K562 (cell line): ENCODE results near the gene TRPV5. TPM values are rescaled to one million over a fixed set of nuclear protein-coding genes. Genes with fewer than 3 reads are reported as not detected.

ENCODE experiments used
- ATAC-seq: fragments of 200-7000 bp; cut with Tn5 transposase; 3 replicates; pipeline ENCODE4 v1.9.1; 2020; ENCODE audit warnings: moderate library complexity
- BruUV-seq: library from RNA; stranded (reverse); fragments of 400-500 nt; replicated peaks from 2 replicates; lab custom pipeline; 2021; lab: Mats Ljungman, UMichigan
- CTCF ChIA-PET: fragments of 300-600 bp; formaldehyde crosslinking; extraction: SDS; loops from one replicate; lab custom pipeline; 2021; ENCODE audit warnings: low intra/inter-chr PET ratio; lab: Yijun Ruan, JAX
- POLR2A ChIA-PET: fragments of 300-600, 350-650 bp; sonication (Branson Sonifier 250); formaldehyde crosslinking; extraction: SDS; loops from one replicate; lab custom pipeline; 2021; ENCODE audit warnings: antibody characterized with exemption, inconsistent platforms; lab: Yijun Ruan, JAX
- DNase-seq, 4 experiments: peaks; one replicate each; pipeline versions ENCODE4 v3.0.0 to v3.0.0-alpha.2; 2011 to 2018; ENCODE audit warnings: low spot score in 3 of 4, mixed read lengths in 3 of 4; ENCODE audit errors: extremely low read depth in 1 of 4
- FAIRE-seq: peaks from 2 replicates; lab custom pipeline; 2011; peaks lifted over from hg19 to GRCh38; lab: Jason Lieb, UNC
- H2AFZ ChIP-seq: 2 replicates; pipeline ENCODE4 v1.6.0; 2011; ENCODE audit warnings: low read depth, low read length, control low read depth, inconsistent platforms
- H3K27ac ChIP-seq: fragments of 200-600 bp; 3 replicates; pipeline ENCODE4 v1.8.0; 2011; ENCODE audit warnings: low read depth, mild to moderate bottlenecking, control low read depth, inconsistent platforms, low read length, moderate library complexity, mixed read lengths; ENCODE audit errors: extremely low read depth
- H3K27me3 ChIP-seq, 2 experiments: fragments of 300-600 bp in 1 of 2; 2 replicates in 1 of 2; 3 replicates in 1 of 2; pipeline versions ENCODE4 v1.6.0 to v1.8.0; 2011; ENCODE audit warnings: inconsistent platforms in 2 of 2, low read length in 2 of 2, mild to moderate bottlenecking in 1 of 2, mixed read lengths in 1 of 2, moderate library complexity in 1 of 2; ENCODE audit not compliant: control insufficient read depth in 2 of 2, insufficient read depth in 2 of 2
- H3K36me3 ChIP-seq: fragments of 300-600 bp; 3 replicates; pipeline ENCODE4 v1.8.0; 2011; ENCODE audit warnings: mild to moderate bottlenecking, low read length, inconsistent platforms; ENCODE audit not compliant: control insufficient read depth, insufficient read depth
- H3K4me1 ChIP-seq, 2 experiments: fragments of 200-600 bp in 1 of 2; replicated peaks in 1 of 2; 2 replicates in 1 of 2; 3 replicates in 1 of 2; pipeline versions ENCODE4 v1.5.1 to v1.8.0; 2011; ENCODE audit warnings: inconsistent platforms in 2 of 2, low read length in 2 of 2, mild to moderate bottlenecking in 1 of 2, mixed read lengths in 1 of 2, moderate library complexity in 1 of 2; ENCODE audit not compliant: control insufficient read depth in 2 of 2, insufficient read depth in 2 of 2
- H3K4me2 ChIP-seq: 2 replicates; pipeline ENCODE4 v1.6.1; 2011; ENCODE audit warnings: low read length, control low read depth, inconsistent platforms, mixed read lengths; ENCODE audit not compliant: insufficient read depth
- H3K4me3 ChIP-seq: fragments of 200-600 bp; sonication (generic), shearing (Covaris generic); 2 replicates; pipeline ENCODE4 v1.5.1; 2016; ENCODE audit warnings: control low read depth, inconsistent platforms
- H3K79me2 ChIP-seq: fragments of 200-600 bp; 3 replicates; pipeline ENCODE4 v1.8.0; 2011; ENCODE audit warnings: low read length, inconsistent platforms; ENCODE audit not compliant: control insufficient read depth, insufficient read depth
- H3K9ac ChIP-seq, 2 experiments: 2 replicates each; pipeline versions ENCODE4 v1.6.0 to v1.6.1; 2011; ENCODE audit warnings: low read depth in 2 of 2, low read length in 2 of 2, control low read depth in 1 of 2, inconsistent platforms in 1 of 2, mild to moderate bottlenecking in 1 of 2, mixed read lengths in 1 of 2; ENCODE audit not compliant: insufficient read depth in 1 of 2
- H3K9me1 ChIP-seq: one replicate; pipeline ENCODE4 v1.6.0; 2011; ENCODE audit warnings: inconsistent platforms, mild to moderate bottlenecking, low read length, moderate library complexity; ENCODE audit not compliant: control insufficient read depth, insufficient read depth
- H3K9me3 ChIP-seq: replicated peaks from 2 replicates; pipeline ENCODE4 v1.5.1; 2011; ENCODE audit warnings: low read depth, low read length, inconsistent platforms; ENCODE audit not compliant: control insufficient read depth, insufficient read depth
- H4K20me1 ChIP-seq: replicated peaks from 2 replicates; pipeline ENCODE4 v1.6.1; 2011; ENCODE audit warnings: low read length, inconsistent platforms, mixed read lengths; ENCODE audit not compliant: control insufficient read depth, insufficient read depth
- CTBP1 ChIP-seq: fragments of 450-650 bp; IDR thresholded peaks from 2 replicates; pipeline ENCODE4 v1.6.1; 2016; ENCODE audit warnings: borderline replicate concordance
- MCM7 ChIP-seq, 2 experiments: fragments of 450-650 bp; IDR thresholded peaks; 2 replicates each; pipeline ENCODE4 v1.6.1; 2016 to 2018
- POLR2B ChIP-seq: fragments of 450-650 bp; IDR thresholded peaks from 2 replicates; pipeline ENCODE4 v1.6.1; 2018; ENCODE audit warnings: low read depth; ENCODE audit not compliant: partially characterized antibody
- ZNF445 ChIP-seq: fragments of 250-450 bp; sonication (Bioruptor Pico); IDR thresholded peaks from 2 replicates; pipeline ENCODE4 v1.4.0; 2020; ENCODE audit warnings: low read depth, mild to moderate bottlenecking, moderate library complexity
- WGBS: fragments of 100-300 bp; shearing (Covaris generic); methylation state at CpG from one replicate; pipeline ENCODE4 v1.1.6; 2016; ENCODE audit warnings: low coverage, mixed read lengths; ENCODE audit not compliant: insufficient coverage; ENCODE audit errors: missing lambda C conversion rate; 5-methylcytosine and 5-hydroxymethylcytosine counted together
- in situ Hi-C: fragments of 300-500 bp; cut with MboI; formaldehyde crosslinking; loops from 4 replicates; pipeline ENCODE4 v1.15.0; 2018; ENCODE audit warnings: inconsistent platforms, mixed read lengths
- intact Hi-C: fragments of 100-400 bp; cut with micrococcal nuclease; formaldehyde crosslinking; loops from 2 replicates; pipeline ENCODE4 v1.14.2; 2022
- polyA plus RNA-seq, 8 experiments: library from polyadenylated mRNA; depleted of rRNA in 4 of 8; stranded (reverse) in 5 of 8; unstranded in 3 of 8; fragments of >200 nt; fragmentation: Nextera tagmentation in 2 of 8; fragmentation: Illumina TruSeq in 1 of 8; extraction: Ambion mirVana in 2 of 8; extraction: Trizol in 1 of 8; gene quantifications; 2 replicates each; pipeline versions ENCODE4 v1.2.1 to v1.2.3, GENCODE V29; 2011 to 2014; ENCODE audit warnings: inconsistent platforms in 1 of 8, missing spikeins in 1 of 8
- total RNA-seq, 7 experiments: library from RNA; depleted of rRNA in 6 of 7; stranded (reverse); fragments of >200 nt in 6 of 7; fragmentation: Illumina TruSeq in 2 of 7; extraction: Trizol in 2 of 7; gene quantifications; 2 replicates each; pipeline versions ENCODE4 v1.2.1 to v1.2.3, GENCODE V29; 2011 to 2021; ENCODE audit warnings: low replicate concordance in 1 of 7
- TF ChIP-seq, protein P1 (sequence below): IDR thresholded peaks from 3 replicates; pipeline ENCODE4 v1.6.1; 2011; ENCODE audit warnings: borderline replicate concordance, mild to moderate bottlenecking; ENCODE audit not compliant: insufficient read length, insufficient read depth
- TF ChIP-seq, protein P2 (sequence below): fragments of 250-450 bp; sonication (Bioruptor Pico); IDR thresholded peaks from 2 replicates; pipeline ENCODE4 v1.8.0; 2021; ENCODE audit warnings: moderate library complexity, mild to moderate bottlenecking, inconsistent platforms
- TF ChIP-seq, protein P3 (sequence below): fragments of 450-650 bp; formaldehyde crosslinking; IDR thresholded peaks from 2 replicates; pipeline ENCODE4 v1.4.0; 2022; ENCODE audit warnings: missing genetic modification characterization
- TF ChIP-seq, protein P4 (sequence below): fragments of 250-450 bp; sonication (Bioruptor Pico); IDR thresholded peaks from 2 replicates; pipeline ENCODE4 v1.4.0; 2020; ENCODE audit warnings: mild to moderate bottlenecking, moderate library complexity, borderline replicate concordance

The TRPV5 gene
- total and polyA plus RNA-seq, 9 of the 15 experiments (the other 6 are each of a cell fraction or from before 2014, with no cell fraction given) = not detected

DNA sequence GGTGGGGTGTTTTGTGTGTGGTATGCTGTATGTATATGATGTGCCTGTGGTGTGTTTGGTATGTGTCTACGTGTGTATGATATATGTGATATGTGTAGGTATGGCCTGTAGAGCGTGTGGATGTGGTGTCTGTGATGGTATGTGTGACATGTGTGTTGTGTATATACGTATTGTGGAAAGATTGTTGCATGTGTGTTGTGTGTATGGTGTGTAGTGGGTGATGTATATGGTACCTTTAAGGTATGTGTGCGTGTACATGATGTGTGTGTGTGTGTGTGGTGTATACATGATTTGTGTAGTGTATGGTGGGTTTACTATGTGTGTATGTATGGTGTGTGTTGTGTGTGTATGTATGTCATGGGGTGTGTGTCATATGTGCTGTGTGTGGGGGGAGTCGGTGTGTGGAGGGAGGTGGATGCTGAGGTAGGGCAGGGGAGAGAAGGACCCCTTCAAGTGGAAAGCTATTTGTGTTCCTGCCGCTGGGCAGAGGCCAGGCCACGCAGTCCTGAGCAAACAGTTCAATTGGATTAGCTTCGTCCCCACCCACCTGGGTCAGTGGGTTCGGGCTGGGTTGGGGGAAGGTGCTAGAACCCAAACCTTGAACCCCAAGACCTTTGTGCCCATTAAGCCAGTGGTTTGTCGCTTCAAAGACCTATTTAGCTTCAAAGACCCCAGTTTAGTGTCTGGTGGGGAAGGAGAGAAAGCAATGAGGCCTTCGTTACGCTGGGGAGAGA lies 46.1 kb downstream of the TRPV5 start:
- no peaks in the 10 kb centered on the region for H3K9me1 ChIP-seq
- DNase-seq = no peak
- in situ Hi-C loops = no loop called here
- no peak overlapping the region for H3K27ac ChIP-seq
- H3K4me2 ChIP-seq = no peak overlapping the region
- H4K20me1 ChIP-seq = no peaks in the 10 kb centered on the region
- WGBS = 3% methylated on average over 12 of the region's 12 CpGs
- peaks cover 0 to 4% of the 10 kb centered on the region in 2 experiments; a peak in 1 of 5 replicates for H3K4me1 ChIP-seq
- H2AFZ ChIP-seq = no peak overlapping the region
- FAIRE-seq = peak; percentile 72
- BruUV-seq = no TSS peak
- H3K4me3 ChIP-seq = no peak overlapping the region
- H3K9me3 ChIP-seq = no peaks in the 10 kb centered on the region; the same call in 1 of the 2 replicates
- intact Hi-C loops = loop anchor here (10.0 kb wide), 1 partner anchor 327 kb away; no protein-coding TSS in a partner anchor
- H3K79me2 ChIP-seq = no peaks in the 10 kb centered on the region
- peaks cover 28 to 77% of the 10 kb centered on the region in 2 experiments for H3K27me3 ChIP-seq
- H3K9ac ChIP-seq = no peak overlapping the region
- POLR2A ChIA-PET = interaction anchor here (0.6 to 1.3 kb wide), 2 partner anchors 9 to 80 kb away, joined by 4 to 6 read pairs; no protein-coding TSS in a partner anchor
- CTCF ChIA-PET = no interaction called here
- no peaks in the 10 kb centered on the region for H3K36me3 ChIP-seq
- ATAC-seq = no peak
- TF ChIP-seq, protein P1, sequence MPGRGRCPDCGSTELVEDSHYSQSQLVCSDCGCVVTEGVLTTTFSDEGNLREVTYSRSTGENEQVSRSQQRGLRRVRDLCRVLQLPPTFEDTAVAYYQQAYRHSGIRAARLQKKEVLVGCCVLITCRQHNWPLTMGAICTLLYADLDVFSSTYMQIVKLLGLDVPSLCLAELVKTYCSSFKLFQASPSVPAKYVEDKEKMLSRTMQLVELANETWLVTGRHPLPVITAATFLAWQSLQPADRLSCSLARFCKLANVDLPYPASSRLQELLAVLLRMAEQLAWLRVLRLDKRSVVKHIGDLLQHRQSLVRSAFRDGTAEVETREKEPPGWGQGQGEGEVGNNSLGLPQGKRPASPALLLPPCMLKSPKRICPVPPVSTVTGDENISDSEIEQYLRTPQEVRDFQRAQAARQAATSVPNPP = no peak
- TF ChIP-seq ZNF445 (CRISPR knock-in tag) (no peak), POLR2B (no peak), MCM7 (IDR thresholded peaks at IDR 0.05) (0 out of 4 replicates have a peak, but pooled peaks of 1 of the 2 experiments have one; percentile 72), CTBP1 (no peak)
- TF ChIP-seq, protein P2, sequence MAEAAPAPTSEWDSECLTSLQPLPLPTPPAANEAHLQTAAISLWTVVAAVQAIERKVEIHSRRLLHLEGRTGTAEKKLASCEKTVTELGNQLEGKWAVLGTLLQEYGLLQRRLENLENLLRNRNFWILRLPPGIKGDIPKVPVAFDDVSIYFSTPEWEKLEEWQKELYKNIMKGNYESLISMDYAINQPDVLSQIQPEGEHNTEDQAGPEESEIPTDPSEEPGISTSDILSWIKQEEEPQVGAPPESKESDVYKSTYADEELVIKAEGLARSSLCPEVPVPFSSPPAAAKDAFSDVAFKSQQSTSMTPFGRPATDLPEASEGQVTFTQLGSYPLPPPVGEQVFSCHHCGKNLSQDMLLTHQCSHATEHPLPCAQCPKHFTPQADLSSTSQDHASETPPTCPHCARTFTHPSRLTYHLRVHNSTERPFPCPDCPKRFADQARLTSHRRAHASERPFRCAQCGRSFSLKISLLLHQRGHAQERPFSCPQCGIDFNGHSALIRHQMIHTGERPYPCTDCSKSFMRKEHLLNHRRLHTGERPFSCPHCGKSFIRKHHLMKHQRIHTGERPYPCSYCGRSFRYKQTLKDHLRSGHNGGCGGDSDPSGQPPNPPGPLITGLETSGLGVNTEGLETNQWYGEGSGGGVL (CRISPR knock-in tag) = no peak
- TF ChIP-seq, protein P3, sequence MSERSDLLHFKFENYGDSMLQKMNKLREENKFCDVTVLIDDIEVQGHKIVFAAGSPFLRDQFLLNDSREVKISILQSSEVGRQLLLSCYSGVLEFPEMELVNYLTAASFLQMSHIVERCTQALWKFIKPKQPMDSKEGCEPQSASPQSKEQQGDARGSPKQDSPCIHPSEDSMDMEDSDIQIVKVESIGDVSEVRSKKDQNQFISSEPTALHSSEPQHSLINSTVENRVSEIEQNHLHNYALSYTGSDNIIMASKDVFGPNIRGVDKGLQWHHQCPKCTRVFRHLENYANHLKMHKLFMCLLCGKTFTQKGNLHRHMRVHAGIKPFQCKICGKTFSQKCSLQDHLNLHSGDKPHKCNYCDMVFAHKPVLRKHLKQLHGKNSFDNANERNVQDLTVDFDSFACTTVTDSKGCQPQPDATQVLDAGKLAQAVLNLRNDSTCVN (CRISPR knock-in tag) = peak; percentile 53; the same call in 1 of the 2 replicates
- TF ChIP-seq, protein P4, sequence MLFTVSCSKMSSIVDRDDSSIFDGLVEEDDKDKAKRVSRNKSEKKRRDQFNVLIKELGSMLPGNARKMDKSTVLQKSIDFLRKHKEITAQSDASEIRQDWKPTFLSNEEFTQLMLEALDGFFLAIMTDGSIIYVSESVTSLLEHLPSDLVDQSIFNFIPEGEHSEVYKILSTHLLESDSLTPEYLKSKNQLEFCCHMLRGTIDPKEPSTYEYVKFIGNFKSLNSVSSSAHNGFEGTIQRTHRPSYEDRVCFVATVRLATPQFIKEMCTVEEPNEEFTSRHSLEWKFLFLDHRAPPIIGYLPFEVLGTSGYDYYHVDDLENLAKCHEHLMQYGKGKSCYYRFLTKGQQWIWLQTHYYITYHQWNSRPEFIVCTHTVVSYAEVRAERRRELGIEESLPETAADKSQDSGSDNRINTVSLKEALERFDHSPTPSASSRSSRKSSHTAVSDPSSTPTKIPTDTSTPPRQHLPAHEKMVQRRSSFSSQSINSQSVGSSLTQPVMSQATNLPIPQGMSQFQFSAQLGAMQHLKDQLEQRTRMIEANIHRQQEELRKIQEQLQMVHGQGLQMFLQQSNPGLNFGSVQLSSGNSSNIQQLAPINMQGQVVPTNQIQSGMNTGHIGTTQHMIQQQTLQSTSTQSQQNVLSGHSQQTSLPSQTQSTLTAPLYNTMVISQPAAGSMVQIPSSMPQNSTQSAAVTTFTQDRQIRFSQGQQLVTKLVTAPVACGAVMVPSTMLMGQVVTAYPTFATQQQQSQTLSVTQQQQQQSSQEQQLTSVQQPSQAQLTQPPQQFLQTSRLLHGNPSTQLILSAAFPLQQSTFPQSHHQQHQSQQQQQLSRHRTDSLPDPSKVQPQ = no peak
